Measurements from ENCODE around the gene ARL6IP4.
A peak's percentile ranks its signal among the peaks of the same experiment; 100 is the strongest.

Gene ARL6IP4

DNA sequence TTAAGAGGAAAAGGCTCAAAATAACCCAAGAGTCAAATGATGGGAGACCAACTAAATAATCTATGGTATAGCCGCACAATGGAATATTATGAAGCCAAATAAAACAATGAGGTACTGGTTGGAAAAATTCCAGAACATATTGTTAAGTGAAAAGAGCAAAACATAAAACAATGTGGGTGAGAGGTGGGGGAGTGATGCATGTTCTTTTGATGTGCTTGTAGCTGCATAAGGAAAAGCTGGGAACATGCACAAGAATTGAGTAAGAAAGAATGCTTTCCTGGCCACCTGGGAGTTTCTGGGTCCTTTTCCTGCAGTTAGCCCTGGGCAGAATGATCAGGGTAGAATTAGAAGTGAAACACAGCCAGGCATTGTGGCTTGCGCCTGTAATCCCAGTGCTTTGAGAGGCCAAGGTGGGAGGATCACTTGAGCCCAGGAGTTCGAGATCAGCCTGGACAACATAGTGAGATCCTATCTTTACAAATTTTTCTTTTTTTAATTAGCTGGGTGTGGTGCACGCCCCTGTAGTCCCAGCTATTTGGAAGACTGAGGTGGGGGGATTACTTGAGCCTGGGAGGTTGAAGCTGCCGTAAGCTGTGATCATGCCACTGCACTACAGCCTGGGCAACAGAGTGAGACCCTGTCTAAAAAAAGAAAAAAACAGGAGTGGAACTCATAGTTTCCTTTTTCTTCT, 22.1 kb upstream of the ARL6IP4 start:
- no peak for DNase-seq (ENCODE audit: low read depth in 3 of 3)

GRCh38 chr12:122959566-122960192, 20.8 kb upstream of the ARL6IP4 start:
- DNase-seq (ENCODE audit: low read depth in 3 of 3), result no peak

- no peak for DNase-seq (ENCODE audit: low read depth in 3 of 3)
Measured at GRCh38 chr12:122960193-122960569, 20.3 kb upstream of the ARL6IP4 start.

DNA sequence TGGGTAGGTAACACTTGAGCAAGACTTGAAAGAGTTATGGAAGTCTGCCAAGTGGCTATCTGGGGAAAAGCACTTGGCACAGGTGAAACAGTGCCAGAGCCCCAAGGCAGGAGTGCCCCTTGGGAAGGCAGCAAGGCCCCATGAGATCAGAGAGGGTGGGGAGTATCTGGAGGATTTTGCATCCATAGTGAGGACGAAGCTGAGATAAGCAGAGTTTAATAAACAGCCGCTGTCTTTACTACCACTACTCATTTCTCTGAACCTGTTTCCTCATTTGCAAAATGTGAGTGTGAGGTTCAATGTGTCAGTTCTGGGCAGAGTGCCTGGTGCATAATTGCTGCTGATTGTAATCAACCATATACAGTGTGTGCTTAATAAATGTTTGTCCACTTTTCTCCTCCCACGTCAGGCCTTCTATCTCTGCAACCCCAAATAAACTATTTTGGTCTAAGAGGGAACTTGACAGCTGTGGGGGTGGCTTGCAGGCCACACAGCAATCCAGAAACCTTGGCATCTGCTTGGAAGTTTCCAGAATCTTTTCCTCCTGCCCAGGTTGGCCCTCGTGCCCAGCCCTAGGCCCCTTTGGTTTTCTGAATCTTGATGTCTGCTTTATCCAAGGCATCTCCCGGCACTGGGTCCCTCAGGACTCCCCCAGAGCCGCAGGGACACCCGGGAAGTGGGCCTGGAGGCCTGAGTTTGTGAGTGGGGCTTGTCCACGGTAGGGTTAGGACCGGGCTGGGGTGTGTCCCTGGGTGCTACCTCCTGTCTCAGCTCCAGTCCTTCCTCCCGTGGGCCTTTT, 18.8 kb upstream of the ARL6IP4 start:
- no peak for DNase-seq (ENCODE audit: low read depth in 3 of 3)

GRCh38 chr12:122963941-122964265, 16.6 kb upstream of the ARL6IP4 start:
- no peak for DNase-seq (ENCODE audit: low read depth in 3 of 3)

- no peak for DNase-seq (ENCODE audit: low read depth in 3 of 3)
Measured at GRCh38 chr12:122964439-122965257, 15.8 kb upstream of the ARL6IP4 start.

GRCh38 chr12:122965321-122965751, 15.1 kb upstream of the ARL6IP4 start:
- DNase-seq (ENCODE audit: low read depth in 3 of 3), result no peak

DNA sequence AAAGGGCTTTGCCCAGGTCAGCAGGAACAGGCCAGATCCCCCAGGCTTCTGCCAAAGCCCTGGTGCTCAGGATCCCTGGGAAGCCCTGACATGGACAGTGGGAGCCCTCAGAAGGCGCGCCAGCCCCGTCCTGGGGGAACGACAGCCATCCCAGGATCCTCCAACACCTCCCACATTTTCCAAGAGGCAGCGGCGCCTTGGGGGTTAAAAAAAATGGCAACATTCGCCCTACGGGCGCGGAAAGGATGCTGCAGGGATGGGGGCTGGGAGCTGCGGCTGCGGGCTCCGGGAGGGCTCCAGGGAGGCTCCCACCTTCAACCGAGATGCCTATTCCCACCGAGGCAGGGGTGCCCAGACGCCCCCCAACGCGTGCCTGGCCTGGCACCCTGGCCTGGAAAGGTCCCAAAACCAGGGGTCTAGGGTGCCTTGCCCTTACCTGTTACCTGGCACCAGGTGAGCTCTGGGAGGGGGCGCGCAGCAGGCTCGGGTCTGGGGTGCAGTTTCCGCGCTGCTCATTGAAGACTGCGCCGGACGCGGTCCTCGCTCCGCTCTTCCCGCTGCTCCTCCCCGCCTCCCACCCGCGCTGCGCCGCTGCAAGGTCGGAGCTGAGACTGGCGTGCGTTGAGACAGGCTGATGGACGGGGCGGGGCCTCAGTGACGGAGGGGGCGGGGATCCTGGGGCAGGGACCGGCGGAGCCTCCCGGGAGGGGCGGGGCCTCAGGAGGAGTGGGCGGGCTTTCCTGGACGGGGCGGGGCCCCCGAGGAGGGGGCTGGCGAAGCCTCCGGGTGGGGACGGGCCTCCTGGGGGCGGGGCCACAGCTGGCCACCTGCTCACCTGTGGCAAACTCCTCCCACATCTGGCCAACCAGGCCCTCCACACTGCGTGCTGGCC, 14.4 kb upstream of the ARL6IP4 start, which contains the start of gene ABCB9:
TSS of gene ABCB9 (minus strand) at position 613 of the 892 bp plus-strand sequence. CDS start 6,228 bp downstream, outside the sequence.
- peak; percentile 93 to 94 (median 94) for DNase-seq (ENCODE audit: low read depth in 3 of 3)

- DNase-seq (ENCODE audit: low read depth in 3 of 3), result no peak
Measured at GRCh38 chr12:122966743-122967550, 13.5 kb upstream of the ARL6IP4 start.

GRCh38 chr12:122968104-122968503, 12.4 kb upstream of the ARL6IP4 start:
- DNase-seq (ENCODE audit: low read depth in 3 of 3), result no peak

- no peak for DNase-seq (ENCODE audit: low read depth in 3 of 3)
Measured at GRCh38 chr12:122969676-122970075, 10.8 kb upstream of the ARL6IP4 start.

GRCh38 chr12:122974274-122974891, 6.1 kb upstream of the ARL6IP4 start:
- DNase-seq (ENCODE audit: low read depth in 3 of 3), result peak; percentile 98 to 99 (median 99)

GRCh38 chr12:122974892-122975789, 5.3 kb upstream of the ARL6IP4 start, which contains the start of gene OGFOD2:
Gene OGFOD2 (plus strand): TSS chr12:122975244. CDS start chr12:122975252, 8 bp downstream.
- peak; percentile 84 to 90 (median 84) for DNase-seq (ENCODE audit: low read depth in 3 of 3)

DNA sequence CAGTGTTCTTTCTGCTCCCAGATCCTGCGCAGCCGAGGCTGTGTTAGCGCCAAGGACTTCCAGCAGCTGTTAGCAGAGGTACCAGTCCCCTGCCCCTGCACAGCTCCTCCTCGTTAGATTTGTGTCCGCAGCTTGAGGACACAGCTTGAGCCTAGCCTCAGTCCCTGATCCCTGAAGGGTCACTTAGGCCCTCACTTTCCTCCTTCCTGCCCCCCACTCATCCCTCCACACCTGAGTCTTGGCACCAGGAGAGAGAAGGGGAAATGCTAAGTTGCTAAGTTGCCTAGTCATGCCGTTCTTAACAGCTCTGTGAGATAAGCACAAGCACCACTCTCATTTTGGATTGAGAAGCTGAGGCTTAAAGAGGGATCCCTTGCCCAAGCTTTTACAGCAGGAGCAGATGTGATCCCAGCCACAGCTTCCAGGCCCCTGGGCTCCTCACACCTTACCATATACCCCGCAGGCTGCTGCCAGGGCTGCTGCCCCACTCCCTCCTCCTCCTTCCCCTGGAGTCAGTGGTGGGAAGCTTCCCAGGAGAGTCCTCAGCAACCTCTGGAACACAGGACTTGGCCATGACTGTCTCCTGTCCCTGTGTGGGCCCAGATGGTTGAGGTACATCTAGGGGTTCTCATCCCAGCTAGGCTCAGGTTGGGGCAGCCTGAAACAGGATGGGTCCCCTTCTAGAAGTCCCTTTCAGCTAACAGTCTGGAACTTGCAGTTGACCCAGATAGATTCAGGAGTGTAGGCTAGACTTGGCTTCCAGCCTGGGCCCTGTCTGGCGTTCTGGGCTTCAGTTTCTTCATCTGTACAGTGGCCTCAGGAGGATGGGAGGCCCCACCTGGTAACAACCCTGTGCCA, 4.5 kb upstream of the ARL6IP4 start:
- DNase-seq (ENCODE audit: low read depth in 3 of 3), result no peak

DNA sequence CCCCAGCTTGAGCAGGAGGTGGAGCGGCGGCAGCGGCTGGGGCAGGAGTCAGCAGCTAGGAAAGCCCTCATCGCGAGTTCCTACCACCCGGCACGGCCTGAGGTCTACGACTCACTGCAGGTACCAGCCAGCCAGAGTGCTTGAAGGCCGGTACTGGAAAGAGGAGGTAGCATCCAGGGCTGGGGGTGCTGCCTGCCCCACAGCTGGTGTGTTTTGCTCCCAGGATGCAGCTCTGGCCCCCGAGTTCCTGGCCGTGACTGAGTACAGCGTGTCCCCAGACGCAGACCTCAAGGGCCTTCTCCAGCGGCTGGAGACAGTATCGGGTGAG, 3.9 kb upstream of the ARL6IP4 start:
- DNase-seq (ENCODE audit: low read depth in 3 of 3), result no peak

DNA sequence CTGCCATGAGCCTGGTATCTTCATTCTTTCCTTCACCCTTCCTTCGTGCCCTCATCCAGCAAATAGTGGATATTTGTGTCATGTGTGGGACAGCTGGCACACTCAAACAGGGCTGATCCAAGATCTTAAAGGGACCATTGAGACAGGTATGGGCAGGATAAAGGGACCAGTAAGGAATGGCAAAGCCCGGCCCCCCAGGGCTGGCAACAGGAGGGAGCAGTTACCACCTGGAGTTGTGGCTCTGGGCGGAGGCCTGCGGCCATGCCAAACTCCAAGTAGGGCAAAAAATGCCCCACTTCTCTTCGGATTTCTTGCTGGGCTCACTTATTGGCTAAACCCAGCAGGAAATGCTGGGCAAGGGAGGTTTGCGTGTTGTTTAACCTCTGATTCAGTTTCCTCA, 3.3 kb upstream of the ARL6IP4 start:
- DNase-seq (ENCODE audit: low read depth in 3 of 3), result no peak

- no peak for DNase-seq (ENCODE audit: low read depth in 3 of 3)
Measured at GRCh38 chr12:122977655-122978392, 2.7 kb upstream of the ARL6IP4 start.

Measured in stimulated activated CD4-positive, alpha-beta T cell treated with anti-CD3 and anti-CD28 coated beads, TNF-alpha, amount 100 ng/mL, for 4 hours (primary cell).